Astrocyte (in vitro differentiated cells and primary cell): ENCODE measurements around the gene ERCC8.

Source experiments
- CTCF ChIP-seq: IDR thresholded peaks from 2 replicates; pipeline ENCODE4 v1.5.1; 2011; ENCODE audit warnings: low read depth, mild to moderate bottlenecking, inconsistent platforms, low read length, moderate library complexity; ENCODE audit not compliant: insufficient read depth
- EZH2 ChIP-seq: IDR thresholded peaks from 2 replicates; pipeline ENCODE4 v1.6.1; 2012; ENCODE audit warnings: mild to moderate bottlenecking, low read length, inconsistent platforms; ENCODE audit not compliant: insufficient read depth

DNA sequence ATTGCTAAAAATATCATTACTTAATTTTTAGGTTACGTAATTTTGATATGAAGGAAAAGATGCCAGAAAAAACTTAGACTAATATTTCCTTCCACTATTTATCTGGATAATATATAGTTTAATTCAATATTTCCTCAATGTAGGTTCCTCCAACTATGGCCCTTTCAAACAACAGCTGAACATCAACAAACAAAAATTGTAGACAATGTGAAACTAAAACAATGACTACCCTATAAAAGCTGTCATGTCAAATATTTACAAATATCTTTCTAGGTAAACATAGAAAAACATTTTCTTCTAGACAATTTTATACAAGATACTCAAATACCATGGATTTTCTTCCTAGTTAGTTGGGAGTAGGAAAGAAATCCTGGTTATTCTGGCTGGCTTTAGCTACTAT, 117.7 kb downstream of the ERCC8 start:
- TF ChIP-seq CTCF (no peak), EZH2 (no peak)
